Measurements from ENCODE around the gene PPP2R3A.

PPP2R3A gene

GRCh38 chr3:136181741-136182140, 216.2 kb downstream of the PPP2R3A start:
- H3K4me3 ChIP-seq (ENCODE audit: low read depth, low read length) = no peak overlapping the region
- in situ Hi-C loops (cut with HindIII; ENCODE audit: low sequenced_read_pairs) = no loop called here

GRCh38 chr3:136184703-136185102, 219.2 kb downstream of the PPP2R3A start:
- no peak for TF ChIP-seq CTCF (IDR thresholded peaks at IDR 0.05; ENCODE audit: low read depth, low read length)
- in situ Hi-C loops (cut with HindIII; ENCODE audit: low sequenced_read_pairs) = no loop called here
- H3K4me3 ChIP-seq (ENCODE audit: low read depth, low read length) = no peak overlapping the region
- DNase-seq (ENCODE audit: low read depth, low spot score) = no peak

More at GRCh38 chr3:136181741-136182140, 216.2 kb downstream of the PPP2R3A start:
- TF ChIP-seq CTCF (IDR thresholded peaks at IDR 0.05; ENCODE audit: low read depth, low read length) = no peak
- DNase-seq (ENCODE audit: low read depth, low spot score) = no peak

GRCh38 chr3:136186344-136186743, 220.8 kb downstream of the PPP2R3A start:
- no peak overlapping the region for H3K4me3 ChIP-seq (ENCODE audit: low read depth, low read length)
- TF ChIP-seq CTCF (IDR thresholded peaks at IDR 0.05; ENCODE audit: low read depth, low read length) = no peak
- no peak for DNase-seq (ENCODE audit: low read depth, low spot score)
- in situ Hi-C loops (cut with HindIII; ENCODE audit: low sequenced_read_pairs) = no loop called here

GRCh38 chr3:136186846-136187245, 221.3 kb downstream of the PPP2R3A start:
- in situ Hi-C loops (cut with HindIII; ENCODE audit: low sequenced_read_pairs) = no loop called here
- H3K4me3 ChIP-seq (ENCODE audit: low read depth, low read length) = no peak overlapping the region
- no peak for TF ChIP-seq CTCF (IDR thresholded peaks at IDR 0.05; ENCODE audit: low read depth, low read length)
- DNase-seq (ENCODE audit: low read depth, low spot score) = no peak

GRCh38 chr3:136187868-136188267, 222.3 kb downstream of the PPP2R3A start:
- in situ Hi-C loops (cut with HindIII; ENCODE audit: low sequenced_read_pairs) = no loop called here
- no peak for DNase-seq (ENCODE audit: low read depth, low spot score)
- no peak for TF ChIP-seq CTCF (IDR thresholded peaks at IDR 0.05; ENCODE audit: low read depth, low read length)

GRCh38 chr3:136189043-136189442, 223.5 kb downstream of the PPP2R3A start:
- DNase-seq (ENCODE audit: low read depth, low spot score) = no peak
- TF ChIP-seq CTCF (IDR thresholded peaks at IDR 0.05; ENCODE audit: low read depth, low read length) = no peak
- in situ Hi-C loops (cut with HindIII; ENCODE audit: low sequenced_read_pairs) = no loop called here
- no peak overlapping the region for H3K4me3 ChIP-seq (ENCODE audit: low read depth, low read length)

More at GRCh38 chr3:136187868-136188267, 222.3 kb downstream of the PPP2R3A start:
- no peak overlapping the region for H3K4me3 ChIP-seq (ENCODE audit: low read depth, low read length)
